Spleen (tissue), 11 donors: ENCODE data around the gene TLK1. TPM values are rescaled to one million over a fixed set of nuclear protein-coding genes. Genes with fewer than 3 reads are reported as not detected.

ENCODE experiments used
- DNase-seq: peaks from one replicate; pipeline ENCODE4 v3.0.0-alpha.2; 2020
- H3K27ac ChIP-seq, 8 donors: fragments of 200-600 bp; sonication (generic) in 7 of 8; 1 replicate in 4 of 8; 2 replicates in 4 of 8; pipeline versions ENCODE4 v1.5.0 to v1.8.0; 2016 to 2021; ENCODE audit warnings: inconsistent platforms in 4 of 8, mild to moderate bottlenecking in 4 of 8, moderate library complexity in 1 of 8
- H3K27me3 ChIP-seq, 7 donors: fragments of 200-600 bp; sonication (generic) in 6 of 7; replicated peaks in 1 of 7; 1 replicate in 4 of 7; 2 replicates in 3 of 7; pipeline versions ENCODE4 v1.5.0 to v1.8.0; 2016 to 2021; ENCODE audit warnings: inconsistent platforms in 3 of 7, mild to moderate bottlenecking in 1 of 7
- H3K36me3 ChIP-seq, 6 donors: fragments of 200-600 bp; sonication (generic) in 5 of 6; 1 replicate in 4 of 6; 2 replicates in 2 of 6; pipeline versions ENCODE4 v1.5.0 to v1.8.0; 2016 to 2021; ENCODE audit warnings: inconsistent platforms in 2 of 6
- H3K4me1 ChIP-seq, 6 donors: fragments of 200-600 bp; sonication (generic) in 5 of 6; 1 replicate in 3 of 6; 2 replicates in 3 of 6; pipeline versions ENCODE4 v1.5.0 to v1.8.0; 2016 to 2021; ENCODE audit warnings: inconsistent platforms in 3 of 6
- H3K4me3 ChIP-seq, 8 donors: fragments of 200-600 bp; sonication (generic) in 7 of 8; 1 replicate in 4 of 8; 2 replicates in 4 of 8; pipeline versions ENCODE4 v1.5.0 to v1.8.0; 2016 to 2021; ENCODE audit warnings: inconsistent platforms in 4 of 8, mild to moderate bottlenecking in 4 of 8, moderate library complexity in 2 of 8
- H3K9me3 ChIP-seq, 8 donors: fragments of 200-600 bp; sonication (generic) in 7 of 8; 1 replicate in 4 of 8; 2 replicates in 4 of 8; pipeline versions ENCODE4 v1.5.0 to v1.8.0; 2016 to 2021; ENCODE audit warnings: inconsistent platforms in 4 of 8
- POLR2A ChIP-seq, 3 donors: fragments of 450-650 bp; IDR thresholded peaks; one replicate each; pipeline ENCODE4 v1.5.1; 2017; ENCODE audit warnings: antibody characterized with exemption in 3 of 3, mild to moderate bottlenecking in 1 of 3
- POLR2AphosphoS5 ChIP-seq, 3 donors: sonication (generic); formaldehyde crosslinking; IDR thresholded peaks; one replicate each; pipeline ENCODE4 v1.5.1; 2017; ENCODE audit warnings: antibody characterized with exemption in 3 of 3
- WGBS, 5 donors: extraction: QIAGEN DNeasy Blood & Tissue Kit in 3 of 5; methylation state at CpG; one replicate each; pipeline versions ENCODE4 v1.1.5 to v1.1.7; 2013 to 2018; 5-methylcytosine and 5-hydroxymethylcytosine counted together
- intact Hi-C: fragments of 100-400 bp; cut with DNase I; formaldehyde crosslinking; loops from one replicate; pipeline ENCODE4 v1.15.0; 2023; ENCODE audit warnings: low total_unique reads
- polyA plus RNA-seq, 3 donors: library from polyadenylated mRNA; stranded (reverse); fragments of 200-250 nt; gene quantifications; one replicate each; pipeline ENCODE4 v1.2.1, GENCODE V29; 2013
- total RNA-seq, 7 donors: library from RNA; depleted of rRNA in 3 of 7; stranded (reverse); fragments of >200 nt in 3 of 7; fragmentation: NEBNext Ultra II Directional in 4 of 7; extraction: Animal tissue kit (Norgen Biotek cat#: 25700) in 4 of 7; gene quantifications; one replicate each; pipeline versions ENCODE4 v1.1.0 to v1.2.1, GENCODE V29; 2016 to 2021
- TF ChIP-seq, protein P1 (sequence below), 11 experiments: fragments of 200-600 bp in 7 of 11; fragments of 450-650 bp in 4 of 11; sonication (generic) in 4 of 11; IDR thresholded peaks in 8 of 11; conservative IDR thresholded peaks in 3 of 11; 1 replicate in 7 of 11; 2 replicates in 4 of 11; pipeline versions ENCODE4 v1.4.0 to v1.8.0; 2016 to 2021; ENCODE audit warnings: antibody characterized with exemption in 11 of 11, inconsistent platforms in 4 of 11, mild to moderate bottlenecking in 1 of 11
- donor health status: healthy with polysubstance abuse.
- donor health status: DM: no; HTN: no; CAD: no; lungs with moderate emphysema.
- donor health status: DM: no; HTN: no; CAD: no.
- donor health status: Bipolar disorder and iron deficiency.
- donor health status: healthy.
- donor health status: DM: no; HTN: no; CAD: no.
- donor health status: DM: yes; HTN: yes; CAD: no.

TLK1 gene
- total and polyA plus RNA-seq, 10 donors: 19.7 to 100.0 (median 81.7) TPM

DNA sequence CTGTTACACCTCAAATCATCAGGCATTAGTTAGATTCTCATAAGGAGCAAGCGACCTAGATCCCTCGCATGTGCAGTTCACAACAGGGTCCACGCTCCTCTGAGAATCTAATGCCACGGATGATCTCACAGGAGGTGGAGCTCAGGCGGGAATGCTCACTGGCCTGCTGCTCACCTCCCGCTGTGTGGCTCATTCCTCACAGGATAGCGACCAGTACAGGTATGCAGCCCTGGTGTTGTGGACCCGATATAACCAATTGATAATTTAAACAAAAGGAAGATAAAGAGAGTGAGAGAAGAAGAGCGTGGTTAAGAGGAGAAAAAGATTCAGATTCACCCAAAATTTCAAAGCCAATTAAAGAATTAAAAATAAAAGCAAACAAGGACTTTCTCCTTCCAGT is 20.8 kb downstream of the TLK1 start:
- intact Hi-C loops: loop anchor here (10.0 kb wide), 1 partner anchor 45 kb away; no protein-coding TSS in a partner anchor
- no peak for DNase-seq

DNA sequence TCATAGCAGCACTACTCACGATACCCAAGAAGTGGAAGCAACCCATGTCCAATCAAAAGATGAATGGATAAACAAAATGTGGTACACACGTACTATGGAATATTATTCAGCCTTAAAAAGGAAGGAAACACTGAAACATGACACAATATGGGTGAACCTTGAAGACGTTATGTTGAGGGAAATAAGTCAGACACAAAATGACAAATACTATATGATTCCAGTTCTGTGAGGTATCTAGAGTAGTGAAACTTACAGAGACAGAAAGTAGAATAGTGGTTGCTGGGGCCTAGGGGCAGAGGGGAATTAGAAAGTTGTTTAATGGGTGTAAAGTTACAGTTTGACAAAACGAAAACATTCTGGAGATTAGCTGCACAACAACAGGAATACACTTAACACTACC is 24.7 kb downstream of the TLK1 start:
- Histone ChIP-seq H3K4me1 (peaks cover 13 to 98% (median 85%) of the 10 kb centered on the region in 6 donors), H3K27me3 (no peaks in the 10 kb centered on the region), H3K4me3 (no peak overlapping the region), H3K36me3 (no peaks in the 10 kb centered on the region), H3K9me3 (no peaks in the 10 kb centered on the region), H3K27ac (no peak overlapping the region)
- intact Hi-C loops: no loop called here
- TF ChIP-seq, protein P1, sequence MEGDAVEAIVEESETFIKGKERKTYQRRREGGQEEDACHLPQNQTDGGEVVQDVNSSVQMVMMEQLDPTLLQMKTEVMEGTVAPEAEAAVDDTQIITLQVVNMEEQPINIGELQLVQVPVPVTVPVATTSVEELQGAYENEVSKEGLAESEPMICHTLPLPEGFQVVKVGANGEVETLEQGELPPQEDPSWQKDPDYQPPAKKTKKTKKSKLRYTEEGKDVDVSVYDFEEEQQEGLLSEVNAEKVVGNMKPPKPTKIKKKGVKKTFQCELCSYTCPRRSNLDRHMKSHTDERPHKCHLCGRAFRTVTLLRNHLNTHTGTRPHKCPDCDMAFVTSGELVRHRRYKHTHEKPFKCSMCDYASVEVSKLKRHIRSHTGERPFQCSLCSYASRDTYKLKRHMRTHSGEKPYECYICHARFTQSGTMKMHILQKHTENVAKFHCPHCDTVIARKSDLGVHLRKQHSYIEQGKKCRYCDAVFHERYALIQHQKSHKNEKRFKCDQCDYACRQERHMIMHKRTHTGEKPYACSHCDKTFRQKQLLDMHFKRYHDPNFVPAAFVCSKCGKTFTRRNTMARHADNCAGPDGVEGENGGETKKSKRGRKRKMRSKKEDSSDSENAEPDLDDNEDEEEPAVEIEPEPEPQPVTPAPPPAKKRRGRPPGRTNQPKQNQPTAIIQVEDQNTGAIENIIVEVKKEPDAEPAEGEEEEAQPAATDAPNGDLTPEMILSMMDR (IDR thresholded peaks at IDR 0.05 in 8 of 11, conservative IDR thresholded peaks at IDR 0.05 in 3 of 11): no peak
- TF ChIP-seq POLR2AphosphoS5 (IDR thresholded peaks at IDR 0.05) (no peak), POLR2A (IDR thresholded peaks at IDR 0.05) (no peak)
- 57 to 74% (median 58%) methylated on average over 4 of the region's 4 CpGs for WGBS, 5 donors
- DNase-seq: no peak

More for the DNA sequence above, 20.8 kb downstream of the TLK1 start:
- no peak for TF ChIP-seq POLR2AphosphoS5 (IDR thresholded peaks at IDR 0.05)
- TF ChIP-seq POLR2A (IDR thresholded peaks at IDR 0.05): no peak
- TF ChIP-seq, protein P1 (IDR thresholded peaks at IDR 0.05 in 8 of 11, conservative IDR thresholded peaks at IDR 0.05 in 3 of 11): no peak
- Histone ChIP-seq H3K36me3 (no peaks in the 10 kb centered on the region), H3K9me3 (no peaks in the 10 kb centered on the region), H3K4me3 (no peak overlapping the region), H3K4me1 (peaks cover 22 to 100% (median 84%) of the 10 kb centered on the region in 6 donors), H3K27me3 (no peaks in the 10 kb centered on the region), H3K27ac (no peak overlapping the region)
- 93 to 99% (median 97%) methylated on average over 9 of the region's 9 CpGs for WGBS, 5 donors

DNA sequence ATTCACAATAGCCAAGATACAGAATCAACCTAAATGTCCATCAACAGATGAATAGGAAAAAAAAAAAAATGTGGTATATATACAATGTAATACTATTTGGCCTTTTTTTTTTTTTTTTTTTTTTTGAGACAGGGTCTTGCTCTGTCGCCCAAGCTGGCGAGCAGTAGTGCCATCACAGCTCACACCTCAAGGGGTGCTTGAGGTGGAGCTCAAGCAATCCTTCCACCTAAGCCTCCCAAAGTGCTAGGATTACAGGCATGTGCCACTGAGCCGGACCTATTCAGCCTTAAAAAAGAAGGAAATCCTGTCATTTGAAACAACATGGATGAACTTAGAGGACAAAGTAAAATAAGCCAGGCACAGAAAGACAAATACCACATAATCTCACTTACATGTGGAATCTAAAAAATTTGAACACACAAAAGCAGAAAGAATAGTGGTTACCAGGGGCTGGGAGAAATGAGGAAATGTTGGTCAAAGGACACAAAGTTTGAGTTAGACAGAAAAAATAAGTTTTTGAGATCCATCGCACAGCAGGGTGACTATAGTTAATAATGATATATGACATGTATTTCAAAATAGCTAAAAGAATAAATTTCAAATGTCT is 26.0 kb downstream of the TLK1 start:
- no peak for DNase-seq

DNA sequence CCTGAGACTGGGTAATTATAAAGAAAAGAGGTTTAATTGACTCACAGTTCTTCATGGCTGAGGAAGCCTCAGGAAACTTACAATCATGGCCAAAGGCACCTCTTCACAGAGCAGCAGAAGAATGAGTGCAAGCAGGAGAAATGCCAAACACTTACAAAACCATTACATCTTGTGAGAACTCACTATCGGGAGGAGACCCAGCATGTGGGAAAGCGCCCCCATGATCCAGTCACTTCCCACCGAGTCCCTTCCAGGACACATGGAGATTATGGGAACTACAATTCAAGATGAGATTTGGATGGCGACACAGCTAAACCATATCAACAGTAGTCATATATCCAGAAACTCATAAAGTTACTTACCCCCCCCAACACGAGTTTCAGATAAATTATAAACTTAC is 28.6 kb downstream of the TLK1 start:
- Histone ChIP-seq H3K4me3 (no peak overlapping the region), H3K27me3 (no peaks in the 10 kb centered on the region), H3K4me1 (peaks cover 9 to 98% (median 73%) of the 10 kb centered on the region in 6 donors), H3K36me3 (no peaks in the 10 kb centered on the region), H3K9me3 (no peaks in the 10 kb centered on the region), H3K27ac (no peak overlapping the region)
- DNase-seq: no peak
- TF ChIP-seq, protein P1 (IDR thresholded peaks at IDR 0.05 in 8 of 11, conservative IDR thresholded peaks at IDR 0.05 in 3 of 11): no peak
- TF ChIP-seq POLR2AphosphoS5 (IDR thresholded peaks at IDR 0.05): no peak
- no peak for TF ChIP-seq POLR2A (IDR thresholded peaks at IDR 0.05)
- intact Hi-C loops: no loop called here
- WGBS, 5 donors: 84 to 96% (median 87%) methylated on average over 5 of the region's 5 CpGs

More for the DNA sequence above, 26.0 kb downstream of the TLK1 start:
- H3K27me3 ChIP-seq: no peaks in the 10 kb centered on the region
- no peak overlapping the region for H3K4me3 ChIP-seq
- TF ChIP-seq POLR2AphosphoS5 (IDR thresholded peaks at IDR 0.05) (no peak), POLR2A (IDR thresholded peaks at IDR 0.05) (no peak)
- TF ChIP-seq, protein P1 (IDR thresholded peaks at IDR 0.05 in 8 of 11, conservative IDR thresholded peaks at IDR 0.05 in 3 of 11): no peak
- 80 to 84% (median 81%) methylated on average over 4 of the region's 4 CpGs for WGBS, 5 donors
- intact Hi-C loops: no loop called here
- peaks cover 9 to 98% (median 75%) of the 10 kb centered on the region in 6 donors for H3K4me1 ChIP-seq
- no peak overlapping the region for H3K27ac ChIP-seq
- H3K36me3 ChIP-seq: no peaks in the 10 kb centered on the region
- H3K9me3 ChIP-seq: no peaks in the 10 kb centered on the region
